PC-3 (cell line): ENCODE data around the gene MAJIN. TPM values are rescaled to one million over a fixed set of nuclear protein-coding genes. Genes with fewer than 3 reads are reported as not detected.

Experiments
- ATAC-seq: fragments of 200-7000 bp; cut with Tn5 transposase; 2 replicates; pipeline ENCODE4 v1.9.1; 2020; ENCODE audit warnings: mild to moderate bottlenecking, moderate library complexity
- BruUV-seq: library from RNA; stranded (reverse); fragments of 400-500 nt; replicated peaks from 2 replicates; lab custom pipeline; 2021; lab: Mats Ljungman, UMichigan
- CTCF ChIA-PET: fragments of 300-600 bp; sonication (Branson Sonifier 250); formaldehyde crosslinking; loops from one replicate; lab custom pipeline; 2022; ENCODE audit warnings: antibody characterized with exemption; lab: Charles Lee
- POLR2A ChIA-PET: fragments of 300-600 bp; sonication (Branson Sonifier 250); formaldehyde crosslinking; loops from one replicate; lab custom pipeline; 2022; ENCODE audit warnings: antibody characterized with exemption; ENCODE audit not compliant: unreplicated experiment; lab: Charles Lee
- DNase-seq: peaks from one replicate; pipeline ENCODE4 v3.0.0-alpha.2; 2015
- H2AFZ ChIP-seq: fragments of 300-600 bp; sonication (generic); 2 replicates; pipeline ENCODE4 v1.6.0; 2016; ENCODE audit warnings: antibody characterized with exemption, low read length
- H3F3A ChIP-seq: fragments of 300-600 bp; sonication (generic); one replicate; pipeline ENCODE4 v1.6.0; 2017; ENCODE audit warnings: antibody characterized with exemption, low read length, control low read depth, mild to moderate bottlenecking; ENCODE audit not compliant: unreplicated experiment
- H3K27ac ChIP-seq: fragments of 300-600 bp; sonication (generic); 2 replicates; pipeline ENCODE4 v1.5.1; 2016; ENCODE audit warnings: mild to moderate bottlenecking, low read length
- H3K27me3 ChIP-seq: fragments of 300-600 bp; sonication (generic); 2 replicates; pipeline ENCODE4 v1.6.1; 2016; ENCODE audit warnings: low read length, mixed read lengths
- H3K36me3 ChIP-seq: fragments of 300-600 bp; sonication (generic); 2 replicates; pipeline ENCODE4 v1.6.1; 2016; ENCODE audit warnings: low read depth, mixed run types, low read length, mixed read lengths
- H3K4me1 ChIP-seq: fragments of 300-600 bp; sonication (generic); 2 replicates; pipeline ENCODE4 v1.5.1; 2016; ENCODE audit warnings: low read length; ENCODE audit not compliant: insufficient read depth
- H3K4me2 ChIP-seq: fragments of 300-600 bp; sonication (generic); 2 replicates; pipeline ENCODE4 v1.6.0; 2016; ENCODE audit warnings: low read length
- H3K4me3 ChIP-seq: fragments of 300-600 bp; sonication (generic); 2 replicates; pipeline ENCODE4 v1.5.1; 2016; ENCODE audit warnings: mild to moderate bottlenecking, low read length, mixed read lengths
- H3K79me2 ChIP-seq: fragments of 300-600 bp; sonication (generic); 2 replicates; pipeline ENCODE4 v1.6.1; 2017; ENCODE audit warnings: low read length, mixed read lengths
- H3K9ac ChIP-seq: fragments of 300-600 bp; sonication (generic); 2 replicates; pipeline ENCODE4 v1.6.0; 2016; ENCODE audit warnings: mild to moderate bottlenecking, low read length
- H3K9me2 ChIP-seq: fragments of 300-600 bp; sonication (generic); replicated peaks from 2 replicates; pipeline ENCODE4 v1.6.1; 2016; ENCODE audit warnings: mixed run types, low read length, mixed read lengths
- H3K9me3 ChIP-seq: fragments of 300-600 bp; sonication (generic); 2 replicates; pipeline ENCODE4 v1.6.1; 2016; ENCODE audit warnings: low read length, mixed read lengths
- H4K20me1 ChIP-seq: fragments of 300-600 bp; sonication (generic); 2 replicates; pipeline ENCODE4 v1.6.1; 2016; ENCODE audit warnings: low read length, mixed read lengths
- EZH2 ChIP-seq: fragments of 300-600 bp; sonication (generic); IDR thresholded peaks from one replicate; pipeline ENCODE4 v1.6.1; 2017; ENCODE audit warnings: antibody characterized with exemption, mild to moderate bottlenecking, low read length; ENCODE audit not compliant: unreplicated experiment
- EZH2phosphoT487 ChIP-seq: fragments of 300-600 bp; sonication (generic); IDR thresholded peaks from 2 replicates; pipeline ENCODE4 v1.6.1; 2018; ENCODE audit warnings: mild to moderate bottlenecking, antibody characterized with exemption, low read length, borderline replicate concordance
- intact Hi-C: fragments of 100-400 bp; cut with micrococcal nuclease; formaldehyde crosslinking; loops from 2 replicates; pipeline ENCODE4 v1.9.0; 2023
- total RNA-seq: library from RNA; depleted of rRNA; stranded (reverse); fragments of >200 nt; gene quantifications from 2 replicates; pipeline ENCODE4 v1.2.3, GENCODE V29; 2014
- TF ChIP-seq, protein P1 (sequence below): fragments of 300-600 bp; sonication (generic); conservative IDR thresholded peaks from 2 replicates; pipeline ENCODE4 v1.5.1; 2017; ENCODE audit warnings: antibody characterized with exemption, low read depth, mild to moderate bottlenecking, low read length

Gene MAJIN
- total RNA-seq, 1 experiment from 2014 or later: not detected

DNA sequence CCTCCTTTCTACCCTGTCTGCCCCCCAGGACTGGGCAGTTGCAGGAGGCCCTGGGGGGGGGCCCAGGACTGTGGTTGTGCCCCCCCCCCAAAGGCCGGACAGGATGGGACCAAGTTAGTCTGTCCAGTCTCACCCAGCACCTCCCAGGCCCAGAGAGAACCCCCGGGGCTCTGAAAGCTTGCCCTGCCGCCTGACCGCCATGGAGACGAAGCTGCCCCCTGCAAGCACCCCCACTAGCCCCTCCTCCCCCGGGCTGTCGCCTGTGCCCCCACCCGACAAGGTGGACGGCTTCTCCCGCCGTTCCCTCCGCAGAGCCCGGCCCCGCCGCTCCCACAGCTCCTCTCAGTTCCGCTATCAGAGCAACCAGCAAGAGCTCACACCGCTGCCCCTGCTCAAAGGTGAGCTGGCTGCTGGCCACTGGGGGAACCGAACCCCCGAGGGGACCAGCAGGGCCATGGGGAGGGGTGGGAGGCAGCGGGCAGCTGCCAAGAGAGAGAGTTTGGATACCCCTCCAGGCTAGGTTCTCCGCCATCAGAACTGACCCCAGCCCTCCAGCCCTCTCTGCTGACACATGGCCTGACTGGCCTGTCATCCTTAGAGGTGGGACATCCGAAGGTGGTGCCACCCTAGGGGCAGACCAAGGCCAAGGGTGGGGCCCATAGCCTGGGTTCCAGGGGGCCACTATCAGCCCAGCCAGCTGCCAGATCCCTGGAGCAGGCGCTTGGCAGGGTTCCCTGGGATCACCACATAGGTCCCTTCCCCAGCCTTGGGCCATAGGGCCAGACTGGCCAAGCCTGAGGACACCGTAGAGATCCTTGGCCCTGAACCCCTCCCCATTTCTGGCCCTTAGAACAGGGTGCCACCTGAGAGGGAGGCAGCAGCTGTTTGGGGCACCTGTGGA, 46.1 kb downstream of the MAJIN start:
- intact Hi-C loops: loop anchor here (2.0 kb wide), 1 partner anchor 81 kb away; no protein-coding TSS in a partner anchor
- ATAC-seq (no peak), DNase-seq (no peak)
- BruUV-seq: no TSS peak
- TF ChIP-seq EZH2phosphoT487: no peak
- TF ChIP-seq EZH2: no peak
- TF ChIP-seq, protein P1, sequence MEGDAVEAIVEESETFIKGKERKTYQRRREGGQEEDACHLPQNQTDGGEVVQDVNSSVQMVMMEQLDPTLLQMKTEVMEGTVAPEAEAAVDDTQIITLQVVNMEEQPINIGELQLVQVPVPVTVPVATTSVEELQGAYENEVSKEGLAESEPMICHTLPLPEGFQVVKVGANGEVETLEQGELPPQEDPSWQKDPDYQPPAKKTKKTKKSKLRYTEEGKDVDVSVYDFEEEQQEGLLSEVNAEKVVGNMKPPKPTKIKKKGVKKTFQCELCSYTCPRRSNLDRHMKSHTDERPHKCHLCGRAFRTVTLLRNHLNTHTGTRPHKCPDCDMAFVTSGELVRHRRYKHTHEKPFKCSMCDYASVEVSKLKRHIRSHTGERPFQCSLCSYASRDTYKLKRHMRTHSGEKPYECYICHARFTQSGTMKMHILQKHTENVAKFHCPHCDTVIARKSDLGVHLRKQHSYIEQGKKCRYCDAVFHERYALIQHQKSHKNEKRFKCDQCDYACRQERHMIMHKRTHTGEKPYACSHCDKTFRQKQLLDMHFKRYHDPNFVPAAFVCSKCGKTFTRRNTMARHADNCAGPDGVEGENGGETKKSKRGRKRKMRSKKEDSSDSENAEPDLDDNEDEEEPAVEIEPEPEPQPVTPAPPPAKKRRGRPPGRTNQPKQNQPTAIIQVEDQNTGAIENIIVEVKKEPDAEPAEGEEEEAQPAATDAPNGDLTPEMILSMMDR: no peak
- H3K9me2 ChIP-seq: no peaks in the 10 kb centered on the region
- H2AFZ ChIP-seq: peak overlapping the region; percentile 98
- no peak overlapping the region for H3K27ac ChIP-seq
- no peaks in the 10 kb centered on the region for H4K20me1 ChIP-seq
- peaks cover 5% of the 10 kb centered on the region; the same call in 1 of the 2 replicates for H3K36me3 ChIP-seq
- ChIA-PET CTCF (no interaction called here), POLR2A (no interaction called here)
- H3K9me3 ChIP-seq: no peaks in the 10 kb centered on the region
- H3F3A ChIP-seq: no peaks in the 10 kb centered on the region
- peak overlapping the region; percentile 71 for H3K9ac ChIP-seq
- peak overlapping the region; percentile 95 for H3K4me2 ChIP-seq
- peaks cover 13% of the 10 kb centered on the region; the same call in 1 of the 2 replicates for H3K4me1 ChIP-seq
- H3K4me3 ChIP-seq: peak overlapping the region; percentile 95
- peaks cover 4% of the 10 kb centered on the region; the same call in 1 of the 2 replicates for H3K79me2 ChIP-seq
- H3K27me3 ChIP-seq: no peaks in the 10 kb centered on the region

DNA sequence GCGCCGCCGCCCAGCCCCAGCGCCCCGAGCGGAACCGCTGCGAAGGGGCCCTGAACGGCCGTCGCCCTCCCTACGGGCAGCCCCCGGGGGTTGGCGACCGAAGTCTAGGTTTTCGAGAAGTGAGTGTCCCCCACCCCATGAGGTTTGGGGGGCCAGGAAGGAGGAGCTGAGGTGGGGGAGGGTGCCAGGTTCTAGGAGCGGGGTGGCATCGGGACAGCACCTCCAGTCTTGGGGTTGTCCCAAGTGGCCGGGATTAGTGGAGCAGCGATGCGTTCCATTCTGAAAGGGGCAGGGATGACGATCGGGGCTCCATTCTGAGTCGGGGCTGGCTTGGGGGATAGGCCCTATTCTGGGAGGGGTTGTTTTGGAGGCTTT, 47.0 kb downstream of the MAJIN start:
- H4K20me1 ChIP-seq: no peaks in the 10 kb centered on the region
- H3K9me2 ChIP-seq: no peaks in the 10 kb centered on the region
- H3K79me2 ChIP-seq: peaks cover 4% of the 10 kb centered on the region; the same call in 1 of the 2 replicates
- no peaks in the 10 kb centered on the region for H3K27me3 ChIP-seq
- no peaks in the 10 kb centered on the region for H3K9me3 ChIP-seq
- POLR2A ChIA-PET: interaction anchor here (0.6 kb wide), 1 partner anchor 9 kb away, joined by 5 read pairs; no protein-coding TSS in a partner anchor
- peak overlapping the region; percentile 71 for H3K9ac ChIP-seq
- no peak overlapping the region for H3K27ac ChIP-seq
- peak overlapping the region; percentile 95 for H3K4me2 ChIP-seq
- no peaks in the 10 kb centered on the region for H3K36me3 ChIP-seq
- peak overlapping the region; percentile 98 for H2AFZ ChIP-seq
- no TSS peak for BruUV-seq
- H3F3A ChIP-seq: no peaks in the 10 kb centered on the region
- H3K4me3 ChIP-seq: peak overlapping the region; percentile 95
- TF ChIP-seq EZH2phosphoT487 (no peak), EZH2 (no peak)
- TF ChIP-seq, protein P1: no peak
- ATAC-seq: peak; percentile 21
- CTCF ChIA-PET: no interaction called here
- peaks cover 13% of the 10 kb centered on the region; the same call in 1 of the 2 replicates for H3K4me1 ChIP-seq
- intact Hi-C loops: loop anchor here (1.0 to 2.0 kb wide), 3 partner anchors 82 to 102 kb away; partner anchors contain the start of genes ARL2 and SNX15
- DNase-seq: no peak
